ENCODE data around the gene STAB1. TPM values are rescaled to one million over a fixed set of nuclear protein-coding genes. Genes with fewer than 3 reads are reported as not detected.

The STAB1 gene
- total and polyA plus RNA-seq, 7 experiments from 2014 or later, result 0.27 to 122 (median 26.1) TPM; not detected in 2

- ChIA-PET POLR2A (interaction anchor here (1.0 to 1.1 kb wide), 2 partner anchors 11 to 16 kb away, joined by 3 to 4 read pairs; partner anchors contain the start of gene NISCH), CTCF (interaction anchor here (0.6 kb wide), 1 partner anchor 59 kb away, joined by 10 read pairs; no protein-coding TSS in a partner anchor)
- Mint-ChIP-seq H3K36me3 (peaks cover 0 to 39% (median 4%) of the 10 kb centered on the region in 5 donors), H3K4me3 (no peak overlapping the region), H3K9me3 (no peaks in the 10 kb centered on the region), H3K27me3 (no peaks in the 10 kb centered on the region), H3K27ac (peak overlapping the region in 2 of 9 donors; percentile 61 to 67), H3K4me1 (peaks cover 4 to 9% (median 6%) of the 10 kb centered on the region in 7 donors)
- peaks cover 0 to 74% (median 11%) of the 10 kb centered on the region in 3 experiments for H3K36me3 ChIP-seq (ENCODE audit: control insufficient read depth in 2 of 3, insufficient read depth in 3 of 3, low read length in 3 of 3)
- H3K4me1 ChIP-seq (ENCODE audit: control insufficient read depth in 2 of 2, insufficient read depth in 2 of 2, low read length in 2 of 2), result no peaks in the 10 kb centered on the region
- DNase-seq (no peak), ATAC-seq (no peak)
- H3K27ac ChIP-seq (ENCODE audit: low read depth, low read length), result no peak overlapping the region
- H3K9me3 ChIP-seq (ENCODE audit: control insufficient read depth in 2 of 3, low read length in 3 of 3), result no peaks in the 10 kb centered on the region
- no peak overlapping the region for H3K4me3 ChIP-seq (ENCODE audit: low read length)
- intact Hi-C loops (cut with micrococcal nuclease), result loop anchor here (5.0 kb wide), 1 partner anchor 601 kb away; no protein-coding TSS in a partner anchor
- no peaks in the 10 kb centered on the region for H3K27me3 ChIP-seq (ENCODE audit: control insufficient read depth in 2 of 2, insufficient read depth in 2 of 2, low read length in 2 of 2)
Observed at GRCh38 chr3:52470920-52471319, 24.2 kb upstream of the STAB1 start.

DNA sequence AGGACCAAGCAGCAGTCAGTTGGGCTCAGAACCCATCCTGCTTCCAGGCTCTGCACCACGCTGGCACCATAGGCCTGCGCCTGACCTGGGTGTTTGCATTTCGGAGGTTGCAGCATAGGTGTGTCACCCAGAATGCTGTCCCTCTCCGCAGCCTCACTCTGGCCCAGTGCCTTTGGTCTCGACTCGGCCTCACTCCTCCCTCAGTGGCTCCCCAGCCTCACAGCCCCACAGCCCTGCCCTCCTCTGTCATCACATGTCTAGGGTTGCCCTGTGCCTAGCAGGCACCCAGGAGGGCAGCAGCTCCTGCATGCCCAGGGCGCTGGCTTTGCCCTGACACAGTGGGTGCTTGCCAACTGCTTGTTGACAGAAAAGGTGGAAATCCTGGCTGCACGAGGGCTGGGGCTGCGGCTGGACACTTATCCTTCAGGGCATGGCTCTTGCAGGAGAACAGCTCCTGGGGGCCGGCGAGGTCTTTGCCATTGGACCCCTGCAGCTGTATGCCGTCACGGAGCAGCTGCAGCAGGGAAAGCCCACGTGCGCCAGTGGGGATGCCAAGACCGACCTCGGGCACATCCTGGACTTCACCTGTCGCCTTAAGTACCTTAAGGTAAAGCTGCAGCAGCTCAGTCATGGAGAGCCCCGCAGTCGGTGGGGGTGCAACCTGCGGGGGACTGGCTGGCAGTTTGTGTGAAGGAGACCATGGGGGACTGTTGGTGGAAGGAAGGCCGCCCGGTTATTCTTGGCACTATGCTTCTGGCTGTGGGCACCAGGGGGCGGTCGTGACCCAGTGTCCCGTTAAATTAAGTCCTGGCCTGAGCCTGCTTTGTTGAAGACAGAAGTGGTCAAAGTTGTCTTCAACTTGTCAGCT lies 23.5 kb upstream of the STAB1 start:
- ChIA-PET CTCF (interaction anchor here (0.5 kb wide), 1 partner anchor 15 kb away, joined by 3 read pairs; no protein-coding TSS in a partner anchor), POLR2A (interaction anchor here (0.8 to 1.0 kb wide), 2 partner anchors 12 to 15 kb away, joined by 3 read pairs; no protein-coding TSS in a partner anchor)
- Mint-ChIP-seq H3K36me3 (peaks cover 0 to 38% (median 4%) of the 10 kb centered on the region in 5 donors), H3K4me3 (no peak overlapping the region), H3K27ac (peak overlapping the region in 1 of 9 donors; percentile 25), H3K4me1 (peaks cover 4 to 8% (median 6%) of the 10 kb centered on the region in 7 donors), H3K9me3 (no peaks in the 10 kb centered on the region), H3K27me3 (no peaks in the 10 kb centered on the region)
- H3K27ac ChIP-seq (ENCODE audit: low read depth, low read length), result no peak overlapping the region
- no peaks in the 10 kb centered on the region for H3K27me3 ChIP-seq (ENCODE audit: control insufficient read depth in 2 of 2, insufficient read depth in 2 of 2, low read length in 2 of 2)
- ATAC-seq (peak; percentile 67), DNase-seq (peak in 4 of 9 donors; percentile 9 to 45 (median 16))
- no peaks in the 10 kb centered on the region for H3K9me3 ChIP-seq (ENCODE audit: control insufficient read depth in 2 of 3, low read length in 3 of 3)
- no peak overlapping the region for H3K4me3 ChIP-seq (ENCODE audit: low read length)
- intact Hi-C loops (cut with micrococcal nuclease), result loop anchor here (5.0 kb wide), 1 partner anchor 601 kb away; no protein-coding TSS in a partner anchor
- H3K36me3 ChIP-seq (ENCODE audit: control insufficient read depth in 2 of 3, insufficient read depth in 3 of 3, low read length in 3 of 3), result peaks cover 0 to 75% (median 11%) of the 10 kb centered on the region in 3 experiments
- no peaks in the 10 kb centered on the region for H3K4me1 ChIP-seq (ENCODE audit: control insufficient read depth in 2 of 2, insufficient read depth in 2 of 2, low read length in 2 of 2)

DNA sequence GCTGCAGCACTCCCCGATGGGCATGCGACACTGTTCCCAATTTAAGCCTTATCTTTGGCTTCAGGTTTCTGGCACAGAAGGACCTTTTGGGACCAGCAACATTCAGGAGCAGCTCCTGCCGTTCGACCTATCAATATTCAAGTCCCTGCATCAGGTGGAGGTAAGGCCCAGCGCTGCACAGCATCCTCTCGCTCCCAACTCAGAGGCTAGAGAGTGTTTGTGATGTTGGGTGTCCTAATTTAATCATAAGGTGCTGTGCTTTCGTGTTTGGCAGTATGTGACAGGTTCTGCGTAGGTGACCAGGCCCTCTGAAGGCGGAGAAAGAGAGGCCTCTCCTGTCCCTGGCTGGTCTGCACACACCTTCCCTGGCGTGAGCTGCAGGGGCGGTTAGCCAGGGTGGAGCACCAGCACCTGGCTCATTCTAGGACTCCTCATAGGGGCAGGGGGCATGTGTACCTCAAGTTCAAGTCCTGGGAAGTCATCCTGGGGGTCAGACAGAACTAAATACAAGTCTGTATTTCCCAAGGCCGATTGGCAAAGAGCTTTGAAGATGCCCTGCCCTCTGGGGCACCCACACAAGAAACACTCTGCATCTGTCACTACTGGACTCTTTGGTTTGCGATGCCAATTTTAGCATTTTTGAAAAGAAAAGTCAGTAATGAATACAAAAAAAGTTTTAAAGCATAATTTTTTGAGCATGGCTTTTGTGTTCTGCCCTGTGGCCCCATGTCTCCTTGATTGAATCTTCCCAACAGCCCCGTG lies 22.7 kb upstream of the STAB1 start:
- H3K9me3 ChIP-seq (ENCODE audit: control insufficient read depth in 2 of 3, low read length in 3 of 3), result no peaks in the 10 kb centered on the region
- no peaks in the 10 kb centered on the region for H3K27me3 Mint-ChIP-seq
- no peaks in the 10 kb centered on the region for H3K9me3 Mint-ChIP-seq
- peak overlapping the region in 1 of 9 donors; percentile 25 for H3K27ac Mint-ChIP-seq
- ChIA-PET CTCF (interaction anchor here (0.5 to 0.7 kb wide), 2 partner anchors 14 to 91 kb away, joined by 3 read pairs; no protein-coding TSS in a partner anchor), POLR2A (interaction anchor here (0.8 kb wide), 1 partner anchor 16 kb away, joined by 3 read pairs; no protein-coding TSS in a partner anchor)
- no peak for DNase-seq
- peaks cover 0 to 80% (median 12%) of the 10 kb centered on the region in 3 experiments for H3K36me3 ChIP-seq (ENCODE audit: control insufficient read depth in 2 of 3, insufficient read depth in 3 of 3, low read length in 3 of 3)
- no peaks in the 10 kb centered on the region for H3K27me3 ChIP-seq (ENCODE audit: control insufficient read depth in 2 of 2, insufficient read depth in 2 of 2, low read length in 2 of 2)
- H3K4me1 Mint-ChIP-seq, result peaks cover 4 to 10% (median 6%) of the 10 kb centered on the region in 7 donors
- intact Hi-C loops (cut with micrococcal nuclease), result loop anchor here (5.0 kb wide), 1 partner anchor 600 kb away; no protein-coding TSS in a partner anchor
- no peak overlapping the region for H3K4me3 Mint-ChIP-seq
- ATAC-seq, result no peak
- H3K4me1 ChIP-seq (ENCODE audit: control insufficient read depth in 2 of 2, insufficient read depth in 2 of 2, low read length in 2 of 2), result no peaks in the 10 kb centered on the region
- H3K4me3 ChIP-seq (ENCODE audit: low read length), result no peak overlapping the region
- H3K36me3 Mint-ChIP-seq, result peaks cover 0 to 41% (median 4%) of the 10 kb centered on the region in 5 donors
- H3K27ac ChIP-seq (ENCODE audit: low read depth, low read length), result no peak overlapping the region

GRCh38 chr3:52473026-52473425 lies 22.1 kb upstream of the STAB1 start:
- peaks cover 4 to 10% (median 6%) of the 10 kb centered on the region in 7 donors for H3K4me1 Mint-ChIP-seq
- CTCF ChIA-PET, result interaction anchor here (0.7 kb wide), 1 partner anchor 90 kb away, joined by 3 read pairs; no protein-coding TSS in a partner anchor
- no peaks in the 10 kb centered on the region for H3K4me1 ChIP-seq (ENCODE audit: control insufficient read depth in 2 of 2, insufficient read depth in 2 of 2, low read length in 2 of 2)
- no peaks in the 10 kb centered on the region for H3K27me3 ChIP-seq (ENCODE audit: control insufficient read depth in 2 of 2, insufficient read depth in 2 of 2, low read length in 2 of 2)
- POLR2A ChIA-PET, result no interaction called here
- ATAC-seq (peak; percentile 9), DNase-seq (no peak)
- H3K9me3 Mint-ChIP-seq, result no peaks in the 10 kb centered on the region
- H3K4me3 ChIP-seq (ENCODE audit: low read length), result no peak overlapping the region
- intact Hi-C loops (cut with micrococcal nuclease), result loop anchor here (5.0 kb wide), 1 partner anchor 599 kb away; no protein-coding TSS in a partner anchor
- H3K36me3 Mint-ChIP-seq, result peaks cover 0 to 45% (median 5%) of the 10 kb centered on the region in 5 donors
- peaks cover 2 to 84% (median 18%) of the 10 kb centered on the region in 3 experiments for H3K36me3 ChIP-seq (ENCODE audit: control insufficient read depth in 2 of 3, insufficient read depth in 3 of 3, low read length in 3 of 3)
- no peak overlapping the region for H3K27ac Mint-ChIP-seq
- no peak overlapping the region for H3K27ac ChIP-seq (ENCODE audit: low read depth, low read length)
- H3K9me3 ChIP-seq (ENCODE audit: control insufficient read depth in 2 of 3, low read length in 3 of 3), result no peaks in the 10 kb centered on the region
- no peaks in the 10 kb centered on the region for H3K27me3 Mint-ChIP-seq
- no peak overlapping the region for H3K4me3 Mint-ChIP-seq

DNA sequence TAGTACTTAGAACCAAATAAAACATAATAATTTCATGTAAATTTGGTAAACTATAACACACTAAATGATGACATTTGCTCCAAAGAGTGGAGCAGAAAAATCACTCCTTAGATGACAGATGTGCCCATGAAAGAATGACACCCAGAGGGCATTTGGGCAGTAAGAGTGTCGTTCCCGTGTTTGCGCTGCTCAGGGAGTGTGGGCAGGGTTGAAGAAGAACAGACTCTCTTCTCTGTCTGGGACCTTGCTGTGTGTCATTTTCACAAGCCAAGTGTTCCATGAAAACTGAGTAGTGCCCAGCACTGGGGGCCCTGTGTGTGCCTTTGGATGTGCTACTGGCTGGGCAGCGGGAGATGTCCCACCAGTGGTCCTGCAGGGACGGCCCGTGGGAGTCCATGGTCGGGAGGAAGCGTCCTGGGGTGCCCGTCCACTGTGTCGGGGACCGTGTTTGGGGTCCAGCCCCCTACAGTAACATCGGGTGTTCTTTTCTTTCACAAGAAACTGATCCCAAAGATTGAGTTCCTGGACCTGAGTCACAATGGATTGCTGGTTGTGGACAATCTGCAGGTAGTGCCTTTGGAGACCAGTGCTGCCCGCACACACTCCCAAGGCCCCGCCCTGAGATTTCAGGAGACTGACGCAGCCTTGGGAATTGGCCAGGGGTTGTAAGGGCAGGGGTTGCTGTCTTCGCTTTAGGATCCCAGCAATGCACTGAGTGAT lies 17.9 kb upstream of the STAB1 start:
- no peaks in the 10 kb centered on the region for H3K4me1 ChIP-seq (ENCODE audit: control insufficient read depth in 2 of 2, insufficient read depth in 2 of 2, low read length in 2 of 2)
- no peak overlapping the region for H3K4me3 Mint-ChIP-seq
- H3K27me3 Mint-ChIP-seq, result no peaks in the 10 kb centered on the region
- ChIA-PET POLR2A (no interaction called here), CTCF (no interaction called here)
- H3K27ac Mint-ChIP-seq, result no peak overlapping the region
- H3K4me1 Mint-ChIP-seq, result peaks cover 0 to 3% (median 0%) of the 10 kb centered on the region in 7 donors
- no peaks in the 10 kb centered on the region for H3K9me3 ChIP-seq (ENCODE audit: control insufficient read depth in 2 of 3, low read length in 3 of 3)
- DNase-seq, result no peak
- no peaks in the 10 kb centered on the region for H3K9me3 Mint-ChIP-seq
- ATAC-seq, result no peak
- peaks cover 0 to 56% (median 8%) of the 10 kb centered on the region in 5 donors for H3K36me3 Mint-ChIP-seq
- intact Hi-C loops (cut with micrococcal nuclease), result no loop called here
- H3K4me3 ChIP-seq (ENCODE audit: low read length), result no peak overlapping the region
- no peak overlapping the region for H3K27ac ChIP-seq (ENCODE audit: low read depth, low read length)
- H3K36me3 ChIP-seq (ENCODE audit: control insufficient read depth in 2 of 3, insufficient read depth in 3 of 3, low read length in 3 of 3), result peaks cover 7 to 95% (median 34%) of the 10 kb centered on the region in 3 experiments
- no peaks in the 10 kb centered on the region for H3K27me3 ChIP-seq (ENCODE audit: control insufficient read depth in 2 of 2, insufficient read depth in 2 of 2, low read length in 2 of 2)

- no peak overlapping the region for H3K4me3 Mint-ChIP-seq
- H3K9me3 Mint-ChIP-seq, result no peaks in the 10 kb centered on the region
- H3K4me1 Mint-ChIP-seq, result peaks cover 0 to 3% (median 0%) of the 10 kb centered on the region in 7 donors
- H3K27ac Mint-ChIP-seq, result peak overlapping the region in 1 of 9 donors; percentile 3
- Histone ChIP-seq H3K9me3 (ENCODE audit: control insufficient read depth in 2 of 3, low read length in 3 of 3) (no peaks in the 10 kb centered on the region), H3K4me3 (ENCODE audit: low read length) (no peak overlapping the region), H3K27me3 (ENCODE audit: control insufficient read depth in 2 of 2, insufficient read depth in 2 of 2, low read length in 2 of 2) (no peaks in the 10 kb centered on the region), H3K36me3 (ENCODE audit: control insufficient read depth in 2 of 3, insufficient read depth in 3 of 3, low read length in 3 of 3) (peaks cover 7 to 95% (median 32%) of the 10 kb centered on the region in 3 experiments), H3K27ac (ENCODE audit: low read depth, low read length) (no peak overlapping the region), H3K4me1 (ENCODE audit: control insufficient read depth in 2 of 2, insufficient read depth in 2 of 2, low read length in 2 of 2) (no peaks in the 10 kb centered on the region)
- ChIA-PET POLR2A (no interaction called here), CTCF (no interaction called here)
- DNase-seq, result no peak
- no peaks in the 10 kb centered on the region for H3K27me3 Mint-ChIP-seq
- intact Hi-C loops (cut with micrococcal nuclease), result no loop called here
- H3K36me3 Mint-ChIP-seq, result peaks cover 0 to 56% (median 8%) of the 10 kb centered on the region in 5 donors
- ATAC-seq, result no peak
Observed at GRCh38 chr3:52477796-52478095, 17.4 kb upstream of the STAB1 start.

Measured in naive thymus-derived CD4-positive, alpha-beta T cell (primary cell).